A549 (cell line): ENCODE data around the gene SFT2D2.
"Not testable (repeated sequence)": the region's sequence is repeated elsewhere in the genome, so short reads cannot be mapped to it uniquely, and the experiment has no call there.

Experiments
- EP300 ChIP-seq, 2 experiments: fragments of >200 bp; sonication (Bioruptor Twin); formaldehyde crosslinking; IDR thresholded peaks; 2 replicates in 1 of 2; 3 replicates in 1 of 2; pipeline ENCODE4 v1.6.1; 2016 to 2017
- JUN ChIP-seq, 2 experiments: fragments of >200 bp; sonication (Bioruptor Twin); formaldehyde crosslinking; IDR thresholded peaks; 2 replicates in 1 of 2; 3 replicates in 1 of 2; pipeline ENCODE4 v1.6.1; 2016 to 2017
- MAZ ChIP-seq: fragments of 150-350 bp; IDR thresholded peaks from 2 replicates; pipeline ENCODE4 v1.6.1; 2014; ENCODE audit warnings: antibody characterized with exemption, low read depth, low read length, borderline replicate concordance
- RFX5 ChIP-seq: fragments of 450-650 bp; IDR thresholded peaks from 2 replicates; pipeline ENCODE4 v1.7.1; 2014; ENCODE audit warnings: antibody characterized with exemption, mild to moderate bottlenecking, moderate library complexity
- ZSCAN20 ChIP-seq: fragments of 250-450 bp; sonication (Bioruptor Pico); IDR thresholded peaks from 2 replicates; pipeline ENCODE4 v1.8.0; 2022; ENCODE audit warnings: mild to moderate bottlenecking, moderate library complexity
- TF ChIP-seq, protein P1 (sequence below): fragments of >200 bp; sonication (Bioruptor Twin); formaldehyde crosslinking; IDR thresholded peaks from 3 replicates; pipeline ENCODE4 v1.5.1; 2016
- TF ChIP-seq, protein P2 (sequence below): IDR thresholded peaks from 2 replicates; pipeline ENCODE4 v1.6.1; 2012

DNA sequence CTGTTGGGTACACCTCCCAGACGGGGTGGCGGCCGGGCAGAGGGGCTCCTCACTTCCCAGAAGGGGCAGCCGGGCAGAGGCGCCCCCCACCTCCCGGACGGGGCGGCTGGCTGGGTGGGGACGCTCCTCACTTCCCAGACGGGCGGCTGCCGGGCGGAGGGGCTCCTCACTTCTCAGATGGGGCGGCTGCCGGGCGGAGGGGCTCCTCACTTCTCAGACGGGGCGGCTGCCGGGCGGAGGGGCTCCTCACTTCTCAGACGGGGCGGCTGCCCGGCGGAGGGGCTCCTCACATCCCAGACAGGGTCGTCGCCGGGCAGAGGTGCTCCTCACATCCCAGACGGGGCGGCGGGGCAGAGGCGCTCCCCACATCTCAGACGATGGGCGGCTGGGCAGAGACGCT is 18.1 kb upstream of the SFT2D2 start:
- TF ChIP-seq, protein P1, sequence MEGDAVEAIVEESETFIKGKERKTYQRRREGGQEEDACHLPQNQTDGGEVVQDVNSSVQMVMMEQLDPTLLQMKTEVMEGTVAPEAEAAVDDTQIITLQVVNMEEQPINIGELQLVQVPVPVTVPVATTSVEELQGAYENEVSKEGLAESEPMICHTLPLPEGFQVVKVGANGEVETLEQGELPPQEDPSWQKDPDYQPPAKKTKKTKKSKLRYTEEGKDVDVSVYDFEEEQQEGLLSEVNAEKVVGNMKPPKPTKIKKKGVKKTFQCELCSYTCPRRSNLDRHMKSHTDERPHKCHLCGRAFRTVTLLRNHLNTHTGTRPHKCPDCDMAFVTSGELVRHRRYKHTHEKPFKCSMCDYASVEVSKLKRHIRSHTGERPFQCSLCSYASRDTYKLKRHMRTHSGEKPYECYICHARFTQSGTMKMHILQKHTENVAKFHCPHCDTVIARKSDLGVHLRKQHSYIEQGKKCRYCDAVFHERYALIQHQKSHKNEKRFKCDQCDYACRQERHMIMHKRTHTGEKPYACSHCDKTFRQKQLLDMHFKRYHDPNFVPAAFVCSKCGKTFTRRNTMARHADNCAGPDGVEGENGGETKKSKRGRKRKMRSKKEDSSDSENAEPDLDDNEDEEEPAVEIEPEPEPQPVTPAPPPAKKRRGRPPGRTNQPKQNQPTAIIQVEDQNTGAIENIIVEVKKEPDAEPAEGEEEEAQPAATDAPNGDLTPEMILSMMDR, result not testable (repeated sequence)
- TF ChIP-seq, protein P2, sequence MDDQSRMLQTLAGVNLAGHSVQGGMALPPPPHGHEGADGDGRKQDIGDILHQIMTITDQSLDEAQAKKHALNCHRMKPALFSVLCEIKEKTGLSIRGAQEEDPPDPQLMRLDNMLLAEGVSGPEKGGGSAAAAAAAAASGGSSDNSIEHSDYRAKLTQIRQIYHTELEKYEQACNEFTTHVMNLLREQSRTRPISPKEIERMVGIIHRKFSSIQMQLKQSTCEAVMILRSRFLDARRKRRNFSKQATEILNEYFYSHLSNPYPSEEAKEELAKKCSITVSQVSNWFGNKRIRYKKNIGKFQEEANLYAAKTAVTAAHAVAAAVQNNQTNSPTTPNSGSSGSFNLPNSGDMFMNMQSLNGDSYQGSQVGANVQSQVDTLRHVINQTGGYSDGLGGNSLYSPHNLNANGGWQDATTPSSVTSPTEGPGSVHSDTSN, result not testable (repeated sequence)
- not testable (repeated sequence) for TF ChIP-seq EP300 (IDR thresholded peaks at IDR 0.05); JUN (IDR thresholded peaks at IDR 0.05); RFX5; ZSCAN20 (CRISPR knock-in tag); MAZ
